Activated gamma-delta T cell treated with anti-CD3 and anti-CD28 coated beads, Interleukin-2, amount 50 U/mL, for 16 hours (primary cell): ENCODE measurements around the gene JUN.
"Not testable (repeated sequence)": the region's sequence is repeated elsewhere in the genome, so short reads cannot be mapped to it uniquely, and the experiment has no call there.

ENCODE experiments used
- DNase-seq: peaks from one replicate; pipeline ENCODE4 v3.0.0-alpha.2; 2020; ENCODE audit warnings: low read depth

JUN gene

GRCh38 chr1:58808077-58808476 is 24.2 kb upstream of the JUN start:
- no peak for DNase-seq

GRCh38 chr1:58805716-58806571 is 22.1 kb upstream of the JUN start:
- no peak for DNase-seq

- no peak for DNase-seq
Observed at GRCh38 chr1:58804853-58805565, 21.2 kb upstream of the JUN start.

GRCh38 chr1:58803858-58804257 is 20.0 kb upstream of the JUN start:
- no peak for DNase-seq

GRCh38 chr1:58802640-58803399 is 19.0 kb upstream of the JUN start:
- no peak for DNase-seq

GRCh38 chr1:58801286-58801685 is 17.4 kb upstream of the JUN start:
- DNase-seq, result not testable (repeated sequence)

- DNase-seq, result no peak
Observed at GRCh38 chr1:58799650-58800049, 15.8 kb upstream of the JUN start.

- DNase-seq, result no peak
Observed at GRCh38 chr1:58798910-58799442, 15.1 kb upstream of the JUN start.

GRCh38 chr1:58796416-58796815 is 12.6 kb upstream of the JUN start:
- no peak for DNase-seq

GRCh38 chr1:58794585-58794984 is 10.7 kb upstream of the JUN start:
- DNase-seq, result no peak

GRCh38 chr1:58792846-58793245 is 9.0 kb upstream of the JUN start:
- DNase-seq, result no peak

GRCh38 chr1:58791106-58791505 is 7.3 kb upstream of the JUN start:
- no peak for DNase-seq

GRCh38 chr1:58789996-58790660 is 6.3 kb upstream of the JUN start:
- no peak for DNase-seq

- DNase-seq, result no peak
Observed at GRCh38 chr1:58789322-58789856, 5.5 kb upstream of the JUN start.

- no peak for DNase-seq
Observed at GRCh38 chr1:58788259-58788658, 4.4 kb upstream of the JUN start.

GRCh38 chr1:58786927-58787245 is 3.0 kb upstream of the JUN start:
- DNase-seq, result no peak

- DNase-seq, result no peak
Observed at GRCh38 chr1:58786184-58786926, 2.5 kb upstream of the JUN start.

GRCh38 chr1:58785442-58786058 is 1.7 kb upstream of the JUN start:
- DNase-seq, result peak; percentile 16

GRCh38 chr1:58784758-58785441 is 1.1 kb upstream of the JUN start:
- DNase-seq, result peak; percentile 77
